ENCODE measurements around the gene DEUP1. TPM values are rescaled to one million over a fixed set of nuclear protein-coding genes. Genes with fewer than 3 reads are reported as not detected.
"Not testable (repeated sequence)": the region's sequence is repeated elsewhere in the genome, so short reads cannot be mapped to it uniquely, and the experiment has no call there.

Gene DEUP1
- total RNA-seq, 1 experiment from 2014 or later = not detected

- in situ Hi-C loops (cut with HindIII; ENCODE audit: low sequenced_read_pairs) = no loop called here
- no peak for DNase-seq (ENCODE audit: low spot score)
Observed at GRCh38 chr11:93344855-93345333, 14.4 kb downstream of the DEUP1 start.

GRCh38 chr11:93348930-93349329, 18.4 kb downstream of the DEUP1 start:
- no peak for DNase-seq (ENCODE audit: low spot score)
- in situ Hi-C loops (cut with HindIII; ENCODE audit: low sequenced_read_pairs) = no loop called here

GRCh38 chr11:93350835-93351234, 20.3 kb downstream of the DEUP1 start:
- DNase-seq (ENCODE audit: low spot score) = no peak
- in situ Hi-C loops (cut with HindIII; ENCODE audit: low sequenced_read_pairs) = no loop called here

GRCh38 chr11:93359396-93359795, 28.9 kb downstream of the DEUP1 start:
- in situ Hi-C loops (cut with HindIII; ENCODE audit: low sequenced_read_pairs) = no loop called here
- no peak for DNase-seq (ENCODE audit: low spot score)

GRCh38 chr11:93361435-93361834, 30.9 kb downstream of the DEUP1 start:
- DNase-seq (ENCODE audit: low spot score) = no peak
- in situ Hi-C loops (cut with HindIII; ENCODE audit: low sequenced_read_pairs) = no loop called here

GRCh38 chr11:93368022-93368421, 37.5 kb downstream of the DEUP1 start:
- in situ Hi-C loops (cut with HindIII; ENCODE audit: low sequenced_read_pairs) = no loop called here

GRCh38 chr11:93370260-93370659, 39.7 kb downstream of the DEUP1 start:
- in situ Hi-C loops (cut with HindIII; ENCODE audit: low sequenced_read_pairs) = no loop called here
- no peak for DNase-seq (ENCODE audit: low spot score)

More at GRCh38 chr11:93368022-93368421, 37.5 kb downstream of the DEUP1 start:
- no peak for DNase-seq (ENCODE audit: low spot score)

GRCh38 chr11:93389737-93390136, 59.2 kb downstream of the DEUP1 start:
- in situ Hi-C loops (cut with HindIII; ENCODE audit: low sequenced_read_pairs) = no loop called here
- no peak for DNase-seq (ENCODE audit: low spot score)

- no peak for DNase-seq (ENCODE audit: low spot score)
- in situ Hi-C loops (cut with HindIII; ENCODE audit: low sequenced_read_pairs) = no loop called here
Observed at GRCh38 chr11:93392867-93393266, 62.3 kb downstream of the DEUP1 start.

GRCh38 chr11:93393386-93393785, 62.8 kb downstream of the DEUP1 start:
- in situ Hi-C loops (cut with HindIII; ENCODE audit: low sequenced_read_pairs) = no loop called here
- DNase-seq (ENCODE audit: low spot score) = no peak

- in situ Hi-C loops (cut with HindIII; ENCODE audit: low sequenced_read_pairs) = no loop called here
- DNase-seq (ENCODE audit: low spot score) = no peak
Observed at GRCh38 chr11:93394488-93394887, 63.9 kb downstream of the DEUP1 start.

- no peak for DNase-seq (ENCODE audit: low spot score)
- in situ Hi-C loops (cut with HindIII; ENCODE audit: low sequenced_read_pairs) = no loop called here
Observed at GRCh38 chr11:93396316-93396715, 65.8 kb downstream of the DEUP1 start.

GRCh38 chr11:93403930-93404329, 73.4 kb downstream of the DEUP1 start:
- in situ Hi-C loops (cut with HindIII; ENCODE audit: low sequenced_read_pairs) = no loop called here
- no peak for DNase-seq (ENCODE audit: low spot score)

- DNase-seq (ENCODE audit: low spot score) = no peak
- in situ Hi-C loops (cut with HindIII; ENCODE audit: low sequenced_read_pairs) = no loop called here
Observed at GRCh38 chr11:93407777-93408401, 77.3 kb downstream of the DEUP1 start.

- in situ Hi-C loops (cut with HindIII; ENCODE audit: low sequenced_read_pairs) = no loop called here
Observed at GRCh38 chr11:93410441-93410840, 79.9 kb downstream of the DEUP1 start.

GRCh38 chr11:93411705-93412104, 81.2 kb downstream of the DEUP1 start:
- DNase-seq (ENCODE audit: low spot score) = no peak
- in situ Hi-C loops (cut with HindIII; ENCODE audit: low sequenced_read_pairs) = no loop called here

More at GRCh38 chr11:93410441-93410840, 79.9 kb downstream of the DEUP1 start:
- no peak for DNase-seq (ENCODE audit: low spot score)

GRCh38 chr11:93432247-93432646, 101.7 kb downstream of the DEUP1 start:
- DNase-seq (ENCODE audit: low spot score) = no peak
- in situ Hi-C loops (cut with HindIII; ENCODE audit: low sequenced_read_pairs) = no loop called here

- in situ Hi-C loops (cut with HindIII; ENCODE audit: low sequenced_read_pairs); DNase-seq (ENCODE audit: low spot score): not testable (repeated sequence)
Observed at GRCh38 chr11:93443232-93443631, 112.7 kb downstream of the DEUP1 start.

- in situ Hi-C loops (cut with HindIII; ENCODE audit: low sequenced_read_pairs) = no loop called here
- no peak for DNase-seq (ENCODE audit: low spot score)
Observed at GRCh38 chr11:93444617-93445073, 114.1 kb downstream of the DEUP1 start.

- in situ Hi-C loops (cut with HindIII; ENCODE audit: low sequenced_read_pairs) = no loop called here
- no peak for DNase-seq (ENCODE audit: low spot score)
Observed at GRCh38 chr11:93458286-93458685, 127.7 kb downstream of the DEUP1 start.

- DNase-seq (ENCODE audit: low spot score); in situ Hi-C loops (cut with HindIII; ENCODE audit: low sequenced_read_pairs): not testable (repeated sequence)
Observed at GRCh38 chr11:93463666-93464065, 133.1 kb downstream of the DEUP1 start.

Measured in G401 (cell line).